ENCODE data around the gene SEPTIN10. TPM values are rescaled to one million over a fixed set of nuclear protein-coding genes. Genes with fewer than 3 reads are reported as not detected.

SEPTIN10 gene
- total RNA-seq, 3 donors from 2014 or later = 93.5 to 116 (median 100) TPM

DNA sequence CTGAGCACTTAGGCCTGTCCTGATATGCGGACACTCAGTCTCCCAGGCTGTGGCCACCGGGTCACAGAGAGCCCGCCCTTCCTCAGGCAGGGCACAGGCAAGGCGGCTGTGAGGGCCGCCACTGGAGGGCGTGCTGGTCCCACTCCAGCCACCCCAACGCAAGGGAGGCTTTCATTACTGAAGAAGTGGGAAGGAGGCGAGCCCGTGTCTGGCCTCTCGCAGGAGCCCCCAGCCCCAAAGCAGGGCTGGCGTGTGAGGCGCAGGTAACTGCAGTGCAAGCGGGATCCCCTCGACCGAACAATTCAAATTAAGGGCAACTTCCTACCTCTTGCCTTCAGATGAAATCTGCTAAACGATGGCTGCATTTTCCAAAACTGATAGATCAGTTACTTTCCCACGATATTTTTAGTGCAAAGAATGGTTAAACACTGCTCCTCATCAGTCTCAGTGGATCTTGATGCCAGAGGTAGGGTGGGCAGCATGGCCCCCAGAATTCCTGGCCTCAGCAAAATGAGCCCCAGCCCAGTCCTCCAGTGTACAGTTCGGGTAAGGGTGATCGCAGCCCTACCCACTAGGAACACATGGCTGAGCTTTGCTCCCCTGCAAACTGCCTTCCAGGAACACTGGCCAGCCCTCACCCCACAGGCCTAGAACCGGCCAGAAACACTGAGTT lies 97.2 kb downstream of the SEPTIN10 start:
- Histone ChIP-seq H3K27me3 (no peaks in the 10 kb centered on the region), H3K4me3 (no peak overlapping the region), H3K27ac (no peak overlapping the region), H3K4me1 (no peaks in the 10 kb centered on the region), H3K9me3 (no peaks in the 10 kb centered on the region), H3K36me3 (no peaks in the 10 kb centered on the region)
- TF ChIP-seq POLR2AphosphoS5 (IDR thresholded peaks at IDR 0.05) (no peak), POLR2A (IDR thresholded peaks at IDR 0.05) (no peak)
- TF ChIP-seq, protein P1, sequence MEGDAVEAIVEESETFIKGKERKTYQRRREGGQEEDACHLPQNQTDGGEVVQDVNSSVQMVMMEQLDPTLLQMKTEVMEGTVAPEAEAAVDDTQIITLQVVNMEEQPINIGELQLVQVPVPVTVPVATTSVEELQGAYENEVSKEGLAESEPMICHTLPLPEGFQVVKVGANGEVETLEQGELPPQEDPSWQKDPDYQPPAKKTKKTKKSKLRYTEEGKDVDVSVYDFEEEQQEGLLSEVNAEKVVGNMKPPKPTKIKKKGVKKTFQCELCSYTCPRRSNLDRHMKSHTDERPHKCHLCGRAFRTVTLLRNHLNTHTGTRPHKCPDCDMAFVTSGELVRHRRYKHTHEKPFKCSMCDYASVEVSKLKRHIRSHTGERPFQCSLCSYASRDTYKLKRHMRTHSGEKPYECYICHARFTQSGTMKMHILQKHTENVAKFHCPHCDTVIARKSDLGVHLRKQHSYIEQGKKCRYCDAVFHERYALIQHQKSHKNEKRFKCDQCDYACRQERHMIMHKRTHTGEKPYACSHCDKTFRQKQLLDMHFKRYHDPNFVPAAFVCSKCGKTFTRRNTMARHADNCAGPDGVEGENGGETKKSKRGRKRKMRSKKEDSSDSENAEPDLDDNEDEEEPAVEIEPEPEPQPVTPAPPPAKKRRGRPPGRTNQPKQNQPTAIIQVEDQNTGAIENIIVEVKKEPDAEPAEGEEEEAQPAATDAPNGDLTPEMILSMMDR (IDR thresholded peaks at IDR 0.05) = no peak
- intact Hi-C loops (cut with DNase I; ENCODE audit: low total_unique reads) = loop anchor here (10.0 kb wide), 1 partner anchor 392 kb away; the partner anchor contains the start of gene SH3RF3
- no peak for DNase-seq (ENCODE audit: low spot score in 2 of 2)

DNA sequence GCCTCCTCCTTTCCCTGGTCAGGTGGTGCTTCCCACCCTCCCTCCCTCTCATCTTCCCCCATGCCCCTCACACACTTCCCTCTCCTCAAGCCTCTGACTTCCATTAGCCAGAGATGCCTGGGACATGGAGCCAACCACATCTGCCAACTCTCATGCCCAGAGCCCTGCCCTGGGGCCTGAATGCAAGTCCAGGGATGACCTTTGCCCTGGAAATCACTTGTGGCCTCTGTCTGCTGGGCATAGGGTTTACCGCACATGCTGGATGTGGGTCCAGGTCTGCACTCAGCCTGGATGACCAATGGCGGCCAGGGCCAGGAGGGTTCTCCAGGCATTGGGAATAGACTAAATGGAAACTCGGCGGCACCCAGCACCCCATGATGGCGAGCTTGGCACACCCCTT lies 98.9 kb downstream of the SEPTIN10 start:
- no peaks in the 10 kb centered on the region for H3K4me1 ChIP-seq
- H3K9me3 ChIP-seq = no peaks in the 10 kb centered on the region
- peak overlapping the region in 1 of 2 donors; percentile 84 for H3K27ac ChIP-seq
- intact Hi-C loops (cut with DNase I; ENCODE audit: low total_unique reads) = loop anchor here (10.0 kb wide), 1 partner anchor 390 kb away; the partner anchor contains the start of gene SH3RF3
- H3K4me3 ChIP-seq = no peak overlapping the region
- no peak for DNase-seq (ENCODE audit: low spot score in 2 of 2)
- TF ChIP-seq POLR2A (IDR thresholded peaks at IDR 0.05) = no peak
- TF ChIP-seq POLR2AphosphoS5 (IDR thresholded peaks at IDR 0.05) = no peak
- TF ChIP-seq, protein P1 (IDR thresholded peaks at IDR 0.05) = no peak
- H3K36me3 ChIP-seq = no peaks in the 10 kb centered on the region
- no peaks in the 10 kb centered on the region for H3K27me3 ChIP-seq

DNA sequence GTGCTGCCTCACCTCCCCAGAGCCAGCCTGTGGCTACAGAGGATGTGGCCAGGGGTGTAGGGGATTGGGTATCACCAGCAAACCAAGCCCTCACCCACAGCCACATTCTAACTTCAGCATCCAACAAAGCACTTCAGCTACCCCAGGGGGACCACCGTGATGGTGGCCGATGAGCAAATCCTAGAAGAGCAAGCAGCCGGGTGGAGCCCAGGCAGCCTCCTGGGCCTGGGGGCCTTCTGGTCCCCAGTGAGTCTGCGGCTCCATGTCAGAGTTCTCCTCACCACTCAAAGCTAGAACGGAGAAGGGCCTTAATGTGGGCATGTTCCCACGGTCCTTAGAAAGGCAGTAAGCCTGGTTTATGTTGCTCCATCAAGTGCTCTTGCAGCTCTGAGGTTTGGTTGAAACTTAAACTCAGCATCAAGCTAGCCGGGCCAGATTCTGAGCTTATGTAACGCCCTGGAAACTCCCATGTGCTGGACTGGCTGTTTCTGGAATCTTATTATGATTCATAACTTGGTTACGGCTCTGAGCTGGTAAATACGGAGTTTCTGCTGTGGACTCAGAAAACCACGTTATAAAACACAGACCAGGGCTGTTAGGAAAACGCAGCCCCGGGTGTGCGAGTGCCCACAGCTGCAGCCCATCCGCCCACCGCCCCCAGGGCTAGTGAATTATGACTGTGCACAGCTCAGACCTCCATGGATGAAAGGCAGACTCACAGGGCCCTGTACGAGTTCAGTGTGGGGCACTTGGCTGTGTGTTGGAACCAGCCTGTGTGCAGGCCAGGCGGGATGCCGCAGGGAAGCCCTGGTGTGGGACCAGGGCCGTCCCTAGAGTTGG lies 99.8 kb downstream of the SEPTIN10 start:
- DNase-seq (ENCODE audit: low spot score in 2 of 2) = no peak
- intact Hi-C loops (cut with DNase I; ENCODE audit: low total_unique reads) = loop anchor here (10.0 kb wide), 1 partner anchor 389 kb away; the partner anchor contains the start of gene SH3RF3

DNA sequence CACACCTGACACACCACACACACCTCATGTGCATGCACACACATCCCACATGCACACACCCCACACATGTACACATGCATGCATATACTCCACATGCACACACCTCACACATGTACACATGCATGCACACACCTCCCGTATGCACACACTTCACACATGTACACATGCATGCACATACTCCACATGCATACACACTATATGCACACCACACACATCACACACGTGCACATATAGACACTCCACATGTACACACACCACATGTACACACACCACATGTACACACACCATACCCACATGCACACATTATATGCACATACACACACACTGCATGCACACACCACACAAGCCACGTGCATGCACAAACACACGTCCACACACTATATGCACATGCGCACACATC lies 100.5 kb downstream of the SEPTIN10 start:
- TF ChIP-seq POLR2AphosphoS5 (IDR thresholded peaks at IDR 0.05) (no peak), POLR2A (IDR thresholded peaks at IDR 0.05) (no peak)
- TF ChIP-seq, protein P1 (IDR thresholded peaks at IDR 0.05) = no peak
- no peak for DNase-seq (ENCODE audit: low spot score in 2 of 2)
- no peak overlapping the region for H3K4me3 ChIP-seq
- no peaks in the 10 kb centered on the region for H3K4me1 ChIP-seq
- no peaks in the 10 kb centered on the region for H3K27me3 ChIP-seq
- H3K27ac ChIP-seq = no peak overlapping the region
- intact Hi-C loops (cut with DNase I; ENCODE audit: low total_unique reads) = loop anchor here (10.0 kb wide), 1 partner anchor 388 kb away; the partner anchor contains the start of gene SH3RF3
- H3K9me3 ChIP-seq = no peaks in the 10 kb centered on the region
- no peaks in the 10 kb centered on the region for H3K36me3 ChIP-seq

More for the DNA sequence above, 99.8 kb downstream of the SEPTIN10 start:
- Histone ChIP-seq H3K9me3 (no peaks in the 10 kb centered on the region), H3K27me3 (no peaks in the 10 kb centered on the region), H3K4me3 (no peak overlapping the region), H3K36me3 (no peaks in the 10 kb centered on the region), H3K4me1 (no peaks in the 10 kb centered on the region), H3K27ac (peak overlapping the region in 1 of 2 donors; percentile 84)
- TF ChIP-seq, protein P1 (IDR thresholded peaks at IDR 0.05) = no peak
- no peak for TF ChIP-seq POLR2AphosphoS5 (IDR thresholded peaks at IDR 0.05)
- no peak for TF ChIP-seq POLR2A (IDR thresholded peaks at IDR 0.05)
